GM18508 (cell line): Measurements from ENCODE around the gene ZMYND19.
"Not testable (repeated sequence)": the region's sequence is repeated elsewhere in the genome, so short reads cannot be mapped to it uniquely, and the experiment has no call there.

Experiments used
- ATAC-seq: cut with Tn5 transposase; IDR thresholded peaks from one replicate; pipeline ENCODE4 v1.9.1; 2021; ENCODE audit warnings: moderate number of reproducible peaks; ENCODE audit not compliant: insufficient read depth, unreplicated experiment

Gene ZMYND19

GRCh38 chr9:137536594-137537131 is 53.6 kb downstream of the ZMYND19 start:
- ATAC-seq: not testable (repeated sequence)

GRCh38 chr9:137535120-137535428 is 55.2 kb downstream of the ZMYND19 start:
- no peak for ATAC-seq

- no peak for ATAC-seq
Measured at GRCh38 chr9:137534256-137535119, 55.8 kb downstream of the ZMYND19 start.

GRCh38 chr9:137532891-137533468 is 57.3 kb downstream of the ZMYND19 start:
- not testable (repeated sequence) for ATAC-seq
